ENCODE measurements around the gene VPS50.

VPS50 gene

DNA sequence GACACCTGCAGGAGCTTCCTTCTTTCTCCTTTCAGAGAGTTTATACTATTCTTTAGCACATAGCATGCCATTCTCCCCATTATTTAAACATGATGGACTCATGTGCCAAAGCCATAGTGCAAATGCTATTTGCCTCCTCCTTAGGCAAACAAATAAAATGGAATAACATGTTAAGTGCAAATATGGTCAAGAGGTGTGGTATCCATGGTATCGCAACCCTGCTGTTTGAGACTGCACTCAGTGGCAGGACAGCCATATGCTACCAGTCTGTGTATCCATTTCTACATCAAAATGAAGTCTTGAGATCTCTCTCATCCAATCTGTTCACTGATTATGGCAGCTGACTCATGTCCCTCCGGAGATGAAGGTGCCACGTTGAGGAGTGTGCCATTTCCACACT is 28.7 kb upstream of the VPS50 start:
- TF ChIP-seq NFIC (IDR thresholded peaks at IDR 0.05): no peak
- TF ChIP-seq, protein P1, sequence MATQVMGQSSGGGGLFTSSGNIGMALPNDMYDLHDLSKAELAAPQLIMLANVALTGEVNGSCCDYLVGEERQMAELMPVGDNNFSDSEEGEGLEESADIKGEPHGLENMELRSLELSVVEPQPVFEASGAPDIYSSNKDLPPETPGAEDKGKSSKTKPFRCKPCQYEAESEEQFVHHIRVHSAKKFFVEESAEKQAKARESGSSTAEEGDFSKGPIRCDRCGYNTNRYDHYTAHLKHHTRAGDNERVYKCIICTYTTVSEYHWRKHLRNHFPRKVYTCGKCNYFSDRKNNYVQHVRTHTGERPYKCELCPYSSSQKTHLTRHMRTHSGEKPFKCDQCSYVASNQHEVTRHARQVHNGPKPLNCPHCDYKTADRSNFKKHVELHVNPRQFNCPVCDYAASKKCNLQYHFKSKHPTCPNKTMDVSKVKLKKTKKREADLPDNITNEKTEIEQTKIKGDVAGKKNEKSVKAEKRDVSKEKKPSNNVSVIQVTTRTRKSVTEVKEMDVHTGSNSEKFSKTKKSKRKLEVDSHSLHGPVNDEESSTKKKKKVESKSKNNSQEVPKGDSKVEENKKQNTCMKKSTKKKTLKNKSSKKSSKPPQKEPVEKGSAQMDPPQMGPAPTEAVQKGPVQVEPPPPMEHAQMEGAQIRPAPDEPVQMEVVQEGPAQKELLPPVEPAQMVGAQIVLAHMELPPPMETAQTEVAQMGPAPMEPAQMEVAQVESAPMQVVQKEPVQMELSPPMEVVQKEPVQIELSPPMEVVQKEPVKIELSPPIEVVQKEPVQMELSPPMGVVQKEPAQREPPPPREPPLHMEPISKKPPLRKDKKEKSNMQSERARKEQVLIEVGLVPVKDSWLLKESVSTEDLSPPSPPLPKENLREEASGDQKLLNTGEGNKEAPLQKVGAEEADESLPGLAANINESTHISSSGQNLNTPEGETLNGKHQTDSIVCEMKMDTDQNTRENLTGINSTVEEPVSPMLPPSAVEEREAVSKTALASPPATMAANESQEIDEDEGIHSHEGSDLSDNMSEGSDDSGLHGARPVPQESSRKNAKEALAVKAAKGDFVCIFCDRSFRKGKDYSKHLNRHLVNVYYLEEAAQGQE (IDR thresholded peaks at IDR 0.05; ENCODE audit: low read depth): no peak
- no peak for TF ChIP-seq TCF12 (IDR thresholded peaks at IDR 0.05; ENCODE audit: low read depth)
- no peak for TF ChIP-seq ZBTB7A (IDR thresholded peaks at IDR 0.05; ENCODE audit: low read depth)

DNA sequence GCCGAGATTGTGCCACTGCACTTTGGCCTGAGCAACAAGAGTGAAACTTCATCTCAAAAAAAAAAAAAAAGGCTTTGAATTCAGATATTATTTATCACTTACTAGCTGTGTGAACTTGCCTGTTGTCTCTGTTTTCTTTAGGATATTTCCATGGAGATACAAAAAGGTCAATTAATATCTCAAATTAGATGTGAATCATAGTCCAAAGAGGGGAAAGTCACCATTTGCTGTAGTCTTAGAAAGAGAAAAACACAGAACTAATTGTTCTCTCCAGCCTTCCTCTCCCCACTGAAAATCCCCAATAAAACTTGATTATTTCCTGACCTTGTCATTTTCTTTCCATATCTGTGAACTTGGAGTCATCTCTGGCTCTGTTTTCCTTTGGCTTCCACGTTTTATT is 27.1 kb upstream of the VPS50 start:
- TF ChIP-seq, protein P2, sequence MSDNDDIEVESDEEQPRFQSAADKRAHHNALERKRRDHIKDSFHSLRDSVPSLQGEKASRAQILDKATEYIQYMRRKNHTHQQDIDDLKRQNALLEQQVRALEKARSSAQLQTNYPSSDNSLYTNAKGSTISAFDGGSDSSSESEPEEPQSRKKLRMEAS (IDR thresholded peaks at IDR 0.05): no peak
- TF ChIP-seq YY1 (IDR thresholded peaks at IDR 0.05; ENCODE audit: low read depth) (no peak), RAD21 (IDR thresholded peaks at IDR 0.05; ENCODE audit: low read depth) (no peak), EP300 (IDR thresholded peaks at IDR 0.05; ENCODE audit: borderline replicate concordance) (no peak)
- TF ChIP-seq, protein P3, sequence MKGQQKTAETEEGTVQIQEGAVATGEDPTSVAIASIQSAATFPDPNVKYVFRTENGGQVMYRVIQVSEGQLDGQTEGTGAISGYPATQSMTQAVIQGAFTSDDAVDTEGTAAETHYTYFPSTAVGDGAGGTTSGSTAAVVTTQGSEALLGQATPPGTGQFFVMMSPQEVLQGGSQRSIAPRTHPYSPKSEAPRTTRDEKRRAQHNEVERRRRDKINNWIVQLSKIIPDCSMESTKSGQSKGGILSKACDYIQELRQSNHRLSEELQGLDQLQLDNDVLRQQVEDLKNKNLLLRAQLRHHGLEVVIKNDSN (IDR thresholded peaks at IDR 0.05): no peak

DNA sequence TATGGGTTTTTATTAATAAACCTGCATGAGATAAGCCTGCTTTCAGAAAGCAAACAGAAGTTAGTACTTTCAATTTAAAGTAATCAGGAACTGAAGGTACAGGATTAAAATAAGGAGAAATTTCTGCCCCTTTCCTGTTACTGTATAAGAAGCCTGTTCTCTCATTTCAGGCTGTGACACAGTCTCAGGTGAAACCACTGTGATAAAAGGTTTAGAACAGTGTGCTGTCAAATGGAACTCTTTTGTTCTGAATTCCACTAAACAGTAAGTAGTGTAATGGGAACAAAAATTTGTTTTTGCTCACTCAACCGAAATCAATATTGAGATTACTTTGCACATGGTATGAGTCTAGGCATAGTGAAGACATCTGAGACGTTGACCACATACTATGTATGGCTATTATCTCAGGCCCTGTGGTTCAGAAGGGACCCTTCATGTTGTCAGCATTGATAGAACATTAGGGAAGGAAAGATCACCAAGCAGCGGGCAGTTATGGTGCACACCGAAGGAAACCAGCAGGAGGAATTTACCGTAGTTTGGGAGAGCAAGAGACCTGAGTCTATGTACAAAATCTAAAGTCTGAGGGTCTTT is 20.8 kb upstream of the VPS50 start:
- no peak for TF ChIP-seq CEBPB (IDR thresholded peaks at IDR 0.05)
- no peak for TF ChIP-seq FOXM1 (IDR thresholded peaks at IDR 0.05; ENCODE audit: borderline replicate concordance, low read depth)

DNA sequence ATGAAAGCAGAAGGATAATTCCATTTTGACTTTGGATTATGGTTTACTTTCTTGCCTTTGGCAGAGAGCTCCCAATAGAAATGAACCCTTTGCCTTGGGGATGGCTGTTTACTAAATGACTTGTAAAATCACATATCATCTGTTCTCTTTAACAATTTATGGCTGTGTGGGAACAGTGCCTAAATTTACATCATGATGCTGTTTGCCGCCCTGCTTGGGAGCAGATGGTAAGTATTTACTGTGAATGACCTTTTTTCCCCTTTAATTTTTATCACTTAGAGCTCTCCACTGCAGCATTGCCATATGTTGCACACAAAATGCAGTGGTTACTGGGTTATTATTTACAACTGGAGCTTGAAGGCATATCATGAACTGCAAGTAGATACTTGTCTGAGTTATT is 19.3 kb upstream of the VPS50 start:
- TF ChIP-seq EGR1 (IDR thresholded peaks at IDR 0.05): no peak
- TF ChIP-seq YY1 (IDR thresholded peaks at IDR 0.05; ENCODE audit: low read depth): no peak
- no peak for TF ChIP-seq CEBPB (IDR thresholded peaks at IDR 0.05)
- no peak for TF ChIP-seq CREB1 (IDR thresholded peaks at IDR 0.05; ENCODE audit: low read depth)
- TF ChIP-seq TCF12 (IDR thresholded peaks at IDR 0.05; ENCODE audit: low read depth): no peak
- no peak for TF ChIP-seq EP300 (IDR thresholded peaks at IDR 0.05; ENCODE audit: borderline replicate concordance)
- TF ChIP-seq, protein P2 (IDR thresholded peaks at IDR 0.05): no peak
- TF ChIP-seq NFIC (IDR thresholded peaks at IDR 0.05): no peak
- TF ChIP-seq, protein P3 (IDR thresholded peaks at IDR 0.05): no peak
- TF ChIP-seq ZBTB7A (IDR thresholded peaks at IDR 0.05; ENCODE audit: low read depth): no peak
- TF ChIP-seq TEAD4 (IDR thresholded peaks at IDR 0.05): no peak
- TF ChIP-seq RAD21 (IDR thresholded peaks at IDR 0.05; ENCODE audit: low read depth): no peak

DNA sequence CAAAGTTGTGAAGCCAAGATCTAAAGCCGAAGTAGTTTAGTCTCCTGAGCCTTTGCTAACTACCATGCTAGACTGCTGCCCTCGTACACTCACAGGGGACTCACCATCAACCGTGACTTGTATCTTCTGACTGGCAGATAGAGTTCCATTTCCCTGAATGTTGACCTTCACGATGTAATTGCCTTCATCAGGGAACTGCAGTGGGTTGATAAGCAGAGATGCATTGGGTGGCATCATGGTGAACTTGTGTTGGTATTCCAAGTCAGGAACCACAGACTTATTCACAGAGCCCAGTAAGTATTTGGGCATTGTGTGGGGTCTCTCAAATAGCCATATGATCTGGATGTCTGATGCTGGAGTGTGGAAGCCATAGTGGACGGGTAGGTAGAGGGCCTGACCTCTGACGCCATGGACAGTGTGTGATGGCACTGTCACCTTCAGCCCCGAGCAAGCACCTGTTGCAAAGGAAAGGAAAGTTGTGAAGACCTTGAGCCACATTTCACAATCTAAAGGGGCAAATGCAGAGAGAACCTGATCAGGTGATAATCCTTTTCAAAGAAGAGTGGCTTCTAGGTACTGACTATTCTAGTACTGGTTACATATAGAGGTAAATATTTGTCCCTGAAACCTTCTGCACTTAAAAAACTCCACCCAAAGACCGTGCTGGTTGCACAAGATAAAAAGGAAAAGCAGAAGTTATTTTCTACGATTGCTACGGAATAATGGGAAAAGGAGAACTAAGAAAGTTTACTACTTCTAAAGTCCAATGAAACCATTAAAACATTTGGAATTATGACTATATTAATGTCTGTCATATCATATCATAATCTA is 13.0 kb upstream of the VPS50 start:
- no peak for TF ChIP-seq ZBTB7A (IDR thresholded peaks at IDR 0.05; ENCODE audit: low read depth)
- no peak for TF ChIP-seq YY1 (IDR thresholded peaks at IDR 0.05; ENCODE audit: low read depth)
- TF ChIP-seq FOXM1 (IDR thresholded peaks at IDR 0.05; ENCODE audit: borderline replicate concordance, low read depth): no peak
- no peak for TF ChIP-seq CREB1 (IDR thresholded peaks at IDR 0.05; ENCODE audit: low read depth)
- no peak for TF ChIP-seq CEBPB (IDR thresholded peaks at IDR 0.05)
- TF ChIP-seq, protein P3 (IDR thresholded peaks at IDR 0.05): no peak

DNA sequence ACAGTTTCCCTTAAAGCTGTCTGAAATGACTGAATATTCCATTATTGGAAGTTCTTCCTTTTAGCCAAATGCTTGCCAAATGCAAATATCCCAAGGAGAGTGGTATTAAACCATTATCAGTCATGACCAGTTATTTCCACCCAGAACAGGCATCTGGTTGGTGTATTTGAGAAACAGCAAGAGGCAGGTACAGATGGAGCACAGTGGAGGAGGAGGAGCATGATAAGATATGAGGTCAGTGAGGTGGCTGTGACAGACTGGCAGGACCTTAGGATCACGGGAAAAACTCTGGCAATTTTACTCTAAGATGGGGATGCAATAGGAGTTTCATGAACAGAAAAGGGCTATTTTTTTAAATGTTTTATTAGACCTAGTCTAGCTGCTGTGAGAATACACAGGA is 12.3 kb upstream of the VPS50 start:
- TF ChIP-seq EGR1 (IDR thresholded peaks at IDR 0.05) (no peak), TEAD4 (IDR thresholded peaks at IDR 0.05) (no peak), NFIC (IDR thresholded peaks at IDR 0.05) (no peak), FOXM1 (IDR thresholded peaks at IDR 0.05; ENCODE audit: borderline replicate concordance, low read depth) (no peak), CEBPB (IDR thresholded peaks at IDR 0.05) (no peak), RAD21 (IDR thresholded peaks at IDR 0.05; ENCODE audit: low read depth) (no peak), CREB1 (IDR thresholded peaks at IDR 0.05; ENCODE audit: low read depth) (no peak), EP300 (IDR thresholded peaks at IDR 0.05; ENCODE audit: borderline replicate concordance) (no peak)
- TF ChIP-seq, protein P2 (IDR thresholded peaks at IDR 0.05): no peak
- TF ChIP-seq, protein P3 (IDR thresholded peaks at IDR 0.05): no peak
- TF ChIP-seq, protein P1 (IDR thresholded peaks at IDR 0.05; ENCODE audit: low read depth): no peak
